ENCODE measurements around the gene KRT4. TPM values are rescaled to one million over a fixed set of nuclear protein-coding genes. Genes with fewer than 3 reads are reported as not detected.

The KRT4 gene
- total and polyA plus RNA-seq, 2 donors from 2014 or later, result 0.15 TPM; not detected in 1

DNA sequence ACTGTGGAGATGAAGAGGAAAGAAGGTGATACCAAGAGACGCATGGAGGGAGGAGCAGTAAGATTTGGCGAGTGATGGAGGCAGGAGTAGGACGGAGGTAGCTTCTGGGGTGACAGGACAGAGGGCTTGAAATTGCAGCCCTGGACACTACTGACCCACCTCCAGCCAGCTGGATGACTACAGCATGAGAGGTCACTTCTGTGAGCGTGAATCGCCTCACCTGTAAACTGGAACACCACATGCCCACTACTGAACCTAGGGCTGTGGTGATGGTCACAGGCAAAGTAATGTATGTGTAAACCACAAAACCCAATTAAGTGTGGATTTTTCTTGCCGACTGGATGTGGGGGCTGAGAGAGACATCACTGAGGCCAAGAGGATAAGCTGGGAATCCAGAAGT is 6.6 kb upstream of the KRT4 start:
- Histone ChIP-seq H3K9ac (ENCODE audit: low read length in 3 of 3) (no peak overlapping the region), H3K9me3 (ENCODE audit: control insufficient read depth in 2 of 3, insufficient read depth in 1 of 3, low read length in 3 of 3) (no peaks in the 10 kb centered on the region), H3K4me3 (ENCODE audit: low read length in 3 of 3) (no peak overlapping the region), H3K27ac (ENCODE audit: low read depth in 2 of 2, low read length in 2 of 2) (no peak overlapping the region), H3K36me3 (ENCODE audit: control insufficient read depth in 2 of 3, insufficient read depth in 3 of 3, low read length in 3 of 3) (no peaks in the 10 kb centered on the region), H3K4me1 (ENCODE audit: control insufficient read depth in 2 of 3, insufficient read depth in 2 of 3, low read depth in 1 of 3, low read length in 3 of 3) (no peaks in the 10 kb centered on the region), H3K27me3 (ENCODE audit: control insufficient read depth, insufficient read depth, low read length) (no peaks in the 10 kb centered on the region)
- DNase-seq, result no peak
- intact Hi-C loops (cut with DNase I), result no loop called here
- TF ChIP-seq, protein P1, sequence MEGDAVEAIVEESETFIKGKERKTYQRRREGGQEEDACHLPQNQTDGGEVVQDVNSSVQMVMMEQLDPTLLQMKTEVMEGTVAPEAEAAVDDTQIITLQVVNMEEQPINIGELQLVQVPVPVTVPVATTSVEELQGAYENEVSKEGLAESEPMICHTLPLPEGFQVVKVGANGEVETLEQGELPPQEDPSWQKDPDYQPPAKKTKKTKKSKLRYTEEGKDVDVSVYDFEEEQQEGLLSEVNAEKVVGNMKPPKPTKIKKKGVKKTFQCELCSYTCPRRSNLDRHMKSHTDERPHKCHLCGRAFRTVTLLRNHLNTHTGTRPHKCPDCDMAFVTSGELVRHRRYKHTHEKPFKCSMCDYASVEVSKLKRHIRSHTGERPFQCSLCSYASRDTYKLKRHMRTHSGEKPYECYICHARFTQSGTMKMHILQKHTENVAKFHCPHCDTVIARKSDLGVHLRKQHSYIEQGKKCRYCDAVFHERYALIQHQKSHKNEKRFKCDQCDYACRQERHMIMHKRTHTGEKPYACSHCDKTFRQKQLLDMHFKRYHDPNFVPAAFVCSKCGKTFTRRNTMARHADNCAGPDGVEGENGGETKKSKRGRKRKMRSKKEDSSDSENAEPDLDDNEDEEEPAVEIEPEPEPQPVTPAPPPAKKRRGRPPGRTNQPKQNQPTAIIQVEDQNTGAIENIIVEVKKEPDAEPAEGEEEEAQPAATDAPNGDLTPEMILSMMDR (IDR thresholded peaks at IDR 0.05; ENCODE audit: borderline replicate concordance, extremely low read depth, insufficient read depth), result no peak
- no peak for FAIRE-seq

GRCh38 chr12:52819731-52820510 is 6.0 kb upstream of the KRT4 start:
- DNase-seq, result no peak
- intact Hi-C loops (cut with DNase I), result no loop called here
- TF ChIP-seq, protein P1 (IDR thresholded peaks at IDR 0.05; ENCODE audit: borderline replicate concordance, extremely low read depth, insufficient read depth), result no peak
- Histone ChIP-seq H3K27ac (ENCODE audit: low read depth in 2 of 2, low read length in 2 of 2) (no peak overlapping the region), H3K9me3 (ENCODE audit: control insufficient read depth in 2 of 3, insufficient read depth in 1 of 3, low read length in 3 of 3) (no peaks in the 10 kb centered on the region), H3K27me3 (ENCODE audit: control insufficient read depth, insufficient read depth, low read length) (no peaks in the 10 kb centered on the region), H3K9ac (ENCODE audit: low read length in 3 of 3) (no peak overlapping the region), H3K36me3 (ENCODE audit: control insufficient read depth in 2 of 3, insufficient read depth in 3 of 3, low read length in 3 of 3) (no peaks in the 10 kb centered on the region), H3K4me3 (ENCODE audit: low read length in 3 of 3) (no peak overlapping the region), H3K4me1 (ENCODE audit: control insufficient read depth in 2 of 3, insufficient read depth in 2 of 3, low read depth in 1 of 3, low read length in 3 of 3) (no peaks in the 10 kb centered on the region)
- FAIRE-seq, result no peak

DNA sequence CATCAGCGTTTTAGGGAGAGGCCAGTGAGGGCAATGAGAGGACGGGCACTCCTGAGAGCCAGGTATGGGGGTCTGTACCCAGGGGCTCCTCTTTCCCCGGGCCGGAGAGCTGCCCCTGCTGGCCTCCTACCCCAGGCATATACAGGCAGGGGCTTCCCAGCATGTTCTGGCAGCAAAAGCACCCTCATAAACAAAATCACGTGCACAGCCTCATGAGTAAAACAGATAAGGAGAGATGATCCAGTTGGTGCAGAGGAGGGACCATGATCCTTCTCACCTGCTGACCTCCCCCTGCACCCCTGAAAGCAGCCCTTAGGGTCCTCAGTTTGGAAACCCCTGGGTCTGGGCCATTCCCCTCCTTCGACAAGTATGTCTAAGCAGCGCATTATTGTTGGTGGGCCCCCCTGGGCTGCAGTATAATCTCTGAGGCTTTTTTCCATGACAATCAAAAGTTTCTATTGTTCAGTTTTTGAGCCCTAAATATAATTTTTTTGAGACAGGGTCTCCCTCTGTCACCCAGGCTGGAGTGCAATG is 5.0 kb upstream of the KRT4 start:
- no peaks in the 10 kb centered on the region for H3K36me3 ChIP-seq (ENCODE audit: control insufficient read depth in 2 of 3, insufficient read depth in 3 of 3, low read length in 3 of 3)
- H3K9ac ChIP-seq (ENCODE audit: low read length in 3 of 3), result no peak overlapping the region
- DNase-seq, result no peak
- intact Hi-C loops (cut with DNase I), result no loop called here
- TF ChIP-seq, protein P1 (IDR thresholded peaks at IDR 0.05; ENCODE audit: borderline replicate concordance, extremely low read depth, insufficient read depth), result no peak
- no peak overlapping the region for H3K27ac ChIP-seq (ENCODE audit: low read depth in 2 of 2, low read length in 2 of 2)
- FAIRE-seq, result no peak
- H3K4me3 ChIP-seq (ENCODE audit: low read length in 3 of 3), result no peak overlapping the region
- H3K9me3 ChIP-seq (ENCODE audit: control insufficient read depth in 2 of 3, insufficient read depth in 1 of 3, low read length in 3 of 3), result no peaks in the 10 kb centered on the region
- no peaks in the 10 kb centered on the region for H3K4me1 ChIP-seq (ENCODE audit: control insufficient read depth in 2 of 3, insufficient read depth in 2 of 3, low read depth in 1 of 3, low read length in 3 of 3)
- no peaks in the 10 kb centered on the region for H3K27me3 ChIP-seq (ENCODE audit: control insufficient read depth, insufficient read depth, low read length)
